Measurements from ENCODE around the gene PCDH12. TPM values are rescaled to one million over a fixed set of nuclear protein-coding genes. Genes with fewer than 3 reads are reported as not detected.

Gene PCDH12
- total and polyA plus RNA-seq, 2 of the 8 experiments (the other 6 are each of a cell fraction or from before 2014, with no cell fraction given), result 0.06 to 0.17 TPM

GRCh38 chr5:141994511-141995136, 36.6 kb upstream of the PCDH12 start:
- H2BK15ac ChIP-seq (ENCODE audit: low read length), result no peak overlapping the region
- H4K91ac ChIP-seq (replicated peaks; ENCODE audit: insufficient read length, low read length), result no peak overlapping the region
- no peak overlapping the region for H2BK12ac ChIP-seq (ENCODE audit: low read depth, low read length)
- H3K23me2 ChIP-seq (ENCODE audit: low read depth, low read length), result no peaks in the 10 kb centered on the region
- no peaks in the 10 kb centered on the region for H4K20me1 ChIP-seq (replicated peaks in 1 of 2; ENCODE audit: control insufficient read depth in 1 of 2, insufficient read depth in 2 of 2, low read length in 2 of 2)
- H2BK5ac ChIP-seq (ENCODE audit: low read depth, low read length), result no peak overlapping the region
- H3K9ac ChIP-seq (replicated peaks in 1 of 4; ENCODE audit: extremely low read depth in 1 of 4, low read depth in 3 of 4, low read length in 3 of 4), result no peak overlapping the region
- no peak overlapping the region for H3K27ac ChIP-seq (ENCODE audit: low read depth, low read length)
- H3K79me2 ChIP-seq (ENCODE audit: control insufficient read depth in 1 of 2, insufficient read depth in 2 of 2, low read length in 2 of 2), result 0 out of 4 replicates have a peak, but pooled peaks cover 0 to 3% of the 10 kb centered on the region in 2 experiments
- no peaks in the 10 kb centered on the region for H3K27me3 ChIP-seq (replicated peaks in 1 of 4; ENCODE audit: control insufficient read depth in 3 of 4, extremely low read depth in 1 of 4, insufficient read depth in 3 of 4, low read length in 3 of 4)
- peaks cover 0 to 6% (median 1%) of the 10 kb centered on the region in 4 experiments; a peak in 2 of 8 replicates for H3K36me3 ChIP-seq (ENCODE audit: control insufficient read depth in 2 of 4, insufficient read depth in 4 of 4, low read length in 3 of 4)
- H3K79me1 ChIP-seq (ENCODE audit: low read depth, low read length), result no peaks in the 10 kb centered on the region
- ChIA-PET POLR2A (ENCODE audit: partially characterized antibody) (no interaction called here), CTCF (ENCODE audit: partially characterized antibody) (interaction anchor here (0.7 to 8.6 kb wide), 6 partner anchors 17 to 153 kb away, joined by 3 to 113 read pairs (median 4); no protein-coding TSS in a partner anchor)
- no peak for FAIRE-seq
- 73% methylated on average over 4 of the region's 4 CpGs; no CpG with 5 or more reads in 1 of the 2 experiments for WGBS, 2 experiments (ENCODE audit: extremely low coverage in 1 of 2, insufficient coverage in 1 of 2, insufficient read length in 1 of 2, insufficient replicate concordance in 2 of 2, low coverage in 1 of 2, low lambda C conversion rate in 2 of 2, missing lambda C conversion rate in 1 of 2)
- H3K9me3 ChIP-seq (ENCODE audit: insufficient read depth in 2 of 2, low read depth in 1 of 2, low read length in 1 of 2), result no peaks in the 10 kb centered on the region
- no peak overlapping the region for H2AFZ ChIP-seq (ENCODE audit: low read length)
- no peak overlapping the region for H3K18ac ChIP-seq (ENCODE audit: extremely low read depth, low read length)
- H3K56ac ChIP-seq (replicated peaks; ENCODE audit: insufficient read length, low read depth, low read length), result no peak overlapping the region
- no peaks in the 10 kb centered on the region for H3K4me1 ChIP-seq (replicated peaks in 1 of 4; ENCODE audit: control insufficient read depth in 3 of 4, insufficient read depth in 4 of 4, low read length in 3 of 4)
- no peak overlapping the region for H3K4me2 ChIP-seq (ENCODE audit: insufficient read depth in 1 of 2, low read depth in 2 of 2, low read length in 2 of 2)
- DNase-seq (ENCODE audit: low read depth in 1 of 2, low spot score in 2 of 2), result no peak
- no peak overlapping the region for H3K14ac ChIP-seq (ENCODE audit: insufficient read length)
- no peak overlapping the region for H4K8ac ChIP-seq (ENCODE audit: extremely low read depth, insufficient read depth, low read length)
- H2BK120ac ChIP-seq (replicated peaks; ENCODE audit: low read depth, low read length), result no peak overlapping the region
- no peak overlapping the region for H3K23ac ChIP-seq (ENCODE audit: insufficient read length)
- no peak overlapping the region for H2AK5ac ChIP-seq (ENCODE audit: low read depth, low read length)
- H3K4ac ChIP-seq (replicated peaks; ENCODE audit: insufficient read length, low read depth, low read length), result no peak overlapping the region
- no peak overlapping the region for H3K4me3 ChIP-seq (ENCODE audit: extremely low read depth in 1 of 4, insufficient read depth in 2 of 4, low read depth in 3 of 4, low read length in 4 of 4)
- no peak overlapping the region for H4K5ac ChIP-seq (ENCODE audit: insufficient read length, low read depth, low read length)
- no peak overlapping the region for H2BK20ac ChIP-seq (ENCODE audit: low read length)
- TF ChIP-seq JUND (IDR thresholded peaks at IDR 0.05; ENCODE audit: low read length), result no peak
- no peak for TF ChIP-seq EP300 (IDR thresholded peaks at IDR 0.05; ENCODE audit: borderline replicate concordance in 1 of 2, low read depth in 2 of 2, low read length in 2 of 2)
- no peak for TF ChIP-seq CHD2 (IDR thresholded peaks at IDR 0.05; ENCODE audit: low read length)
- no peak for TF ChIP-seq SUZ12 (IDR thresholded peaks at IDR 0.05; ENCODE audit: low read length)
- TF ChIP-seq E2F6 (IDR thresholded peaks at IDR 0.05), result no peak
- TF ChIP-seq FOSL1 (IDR thresholded peaks at IDR 0.05; ENCODE audit: insufficient read depth, low read depth, low read length), result no peak
- TF ChIP-seq, protein P1, sequence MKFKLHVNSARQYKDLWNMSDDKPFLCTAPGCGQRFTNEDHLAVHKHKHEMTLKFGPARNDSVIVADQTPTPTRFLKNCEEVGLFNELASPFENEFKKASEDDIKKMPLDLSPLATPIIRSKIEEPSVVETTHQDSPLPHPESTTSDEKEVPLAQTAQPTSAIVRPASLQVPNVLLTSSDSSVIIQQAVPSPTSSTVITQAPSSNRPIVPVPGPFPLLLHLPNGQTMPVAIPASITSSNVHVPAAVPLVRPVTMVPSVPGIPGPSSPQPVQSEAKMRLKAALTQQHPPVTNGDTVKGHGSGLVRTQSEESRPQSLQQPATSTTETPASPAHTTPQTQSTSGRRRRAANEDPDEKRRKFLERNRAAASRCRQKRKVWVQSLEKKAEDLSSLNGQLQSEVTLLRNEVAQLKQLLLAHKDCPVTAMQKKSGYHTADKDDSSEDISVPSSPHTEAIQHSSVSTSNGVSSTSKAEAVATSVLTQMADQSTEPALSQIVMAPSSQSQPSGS (IDR thresholded peaks at IDR 0.05; ENCODE audit: low read length), result no peak
- no peak for TF ChIP-seq RBBP5 (IDR thresholded peaks at IDR 0.05; ENCODE audit: borderline replicate concordance, low read depth, low read length)
- TF ChIP-seq RFX5 (IDR thresholded peaks at IDR 0.05; ENCODE audit: borderline replicate concordance, low read depth, low read length), result no peak
- no peak for TF ChIP-seq NRF1 (IDR thresholded peaks at IDR 0.05; ENCODE audit: low read depth, low read length)
- no peak for TF ChIP-seq SIRT6 (IDR thresholded peaks at IDR 0.05; ENCODE audit: low read length)
